RWPE2 (cell line): Measurements from ENCODE around the gene ABHD1.
A peak's percentile ranks its signal among the peaks of the same experiment; 100 is the strongest.

ENCODE experiments used
- ATAC-seq: fragments of 200-7000 bp; cut with Tn5 transposase; 3 replicates; pipeline ENCODE4 v1.9.1; 2021; ENCODE audit warnings: low read depth
- DNase-seq: peaks from one replicate; pipeline ENCODE4 v3.0.0-alpha.2; 2020; ENCODE audit warnings: low spot score
- H3K27ac ChIP-seq: fragments of 450-650 bp; 2 replicates; pipeline ENCODE4 v1.5.1; 2017; ENCODE audit warnings: mild to moderate bottlenecking; ENCODE audit not compliant: poor library complexity, severe bottlenecking
- H3K27me3 ChIP-seq: fragments of 250-450 bp; sonication (Bioruptor Pico); 2 replicates; pipeline ENCODE4 v1.5.1; 2021; ENCODE audit warnings: mild to moderate bottlenecking, moderate library complexity; ENCODE audit not compliant: insufficient read depth, poor library complexity, severe bottlenecking
- H3K36me3 ChIP-seq: fragments of 250-450 bp; sonication (Bioruptor Pico); 2 replicates; pipeline ENCODE4 v1.5.1; 2020; ENCODE audit warnings: low read depth, mild to moderate bottlenecking, moderate library complexity
- H3K4me1 ChIP-seq: fragments of 250-450 bp; sonication (Bioruptor Pico); 2 replicates; pipeline ENCODE4 v1.5.1; 2021; ENCODE audit warnings: mild to moderate bottlenecking, moderate library complexity; ENCODE audit not compliant: insufficient read depth, poor library complexity, severe bottlenecking
- H3K4me3 ChIP-seq: fragments of 250-450 bp; sonication (Bioruptor Pico); 2 replicates; pipeline ENCODE4 v1.5.1; 2021; ENCODE audit warnings: mild to moderate bottlenecking, moderate library complexity; ENCODE audit not compliant: severe bottlenecking
- H3K9me3 ChIP-seq: fragments of 250-450 bp; sonication (Bioruptor Pico); 2 replicates; pipeline ENCODE4 v1.5.1; 2021; ENCODE audit warnings: mild to moderate bottlenecking, moderate library complexity; ENCODE audit not compliant: severe bottlenecking
- CTCF ChIP-seq: fragments of 450-650 bp; IDR thresholded peaks from one replicate; pipeline ENCODE4 v1.5.1; 2017; ENCODE audit warnings: mild to moderate bottlenecking, moderate library complexity; ENCODE audit not compliant: poor library complexity, severe bottlenecking

Gene ABHD1

GRCh38 chr2:27152102-27152795 lies 28.6 kb downstream of the ABHD1 start:
- Histone ChIP-seq H3K9me3 (no peaks in the 10 kb centered on the region), H3K4me1 (no peaks in the 10 kb centered on the region), H3K27me3 (no peaks in the 10 kb centered on the region), H3K4me3 (no peak overlapping the region), H3K27ac (no peak overlapping the region), H3K36me3 (no peaks in the 10 kb centered on the region)
- DNase-seq (no peak), ATAC-seq (peak; percentile 47; the same call in 1 of the 3 replicates)
- no peak for TF ChIP-seq CTCF

- no peaks in the 10 kb centered on the region for H3K4me1 ChIP-seq
- no peak overlapping the region for H3K27ac ChIP-seq
- TF ChIP-seq CTCF = no peak
- DNase-seq (no peak), ATAC-seq (peak; percentile 61)
- no peaks in the 10 kb centered on the region for H3K27me3 ChIP-seq
- no peaks in the 10 kb centered on the region for H3K36me3 ChIP-seq
- no peak overlapping the region for H3K4me3 ChIP-seq
- no peaks in the 10 kb centered on the region for H3K9me3 ChIP-seq
These were observed 29.3 kb downstream of the ABHD1 start for GRCh38 chr2:27152796-27153464.

GRCh38 chr2:27154488-27154887 lies 30.9 kb downstream of the ABHD1 start:
- Histone ChIP-seq H3K27me3 (no peaks in the 10 kb centered on the region), H3K36me3 (no peaks in the 10 kb centered on the region), H3K4me3 (no peak overlapping the region), H3K27ac (no peak overlapping the region), H3K9me3 (no peaks in the 10 kb centered on the region), H3K4me1 (no peaks in the 10 kb centered on the region)
- no peak for TF ChIP-seq CTCF
- DNase-seq (no peak), ATAC-seq (no peak)

GRCh38 chr2:27155069-27155520 lies 31.5 kb downstream of the ABHD1 start:
- DNase-seq (no peak), ATAC-seq (peak; percentile 29; the same call in 1 of the 3 replicates)
- Histone ChIP-seq H3K27ac (no peak overlapping the region), H3K4me1 (no peaks in the 10 kb centered on the region), H3K27me3 (no peaks in the 10 kb centered on the region), H3K36me3 (no peaks in the 10 kb centered on the region), H3K4me3 (no peak overlapping the region), H3K9me3 (no peaks in the 10 kb centered on the region)
- TF ChIP-seq CTCF = no peak

- Histone ChIP-seq H3K9me3 (no peaks in the 10 kb centered on the region), H3K4me3 (no peak overlapping the region), H3K27ac (no peak overlapping the region), H3K4me1 (no peaks in the 10 kb centered on the region), H3K27me3 (no peaks in the 10 kb centered on the region), H3K36me3 (no peaks in the 10 kb centered on the region)
- ATAC-seq = no peak
- no peak for DNase-seq
- TF ChIP-seq CTCF = no peak
These were observed 34.9 kb downstream of the ABHD1 start for GRCh38 chr2:27158468-27158867.
